GM12878 (cell line): ENCODE measurements around the gene SERTM2. TPM values are rescaled to one million over a fixed set of nuclear protein-coding genes. Genes with fewer than 3 reads are reported as not detected.

Source experiments
- ATAC-seq: fragments of 200-7000 bp; cut with Tn5 transposase; 3 replicates; pipeline ENCODE4 v1.9.1; 2020; ENCODE audit warnings: mild to moderate bottlenecking, moderate library complexity
- BruUV-seq: library from RNA; stranded (reverse); fragments of 400-500 nt; replicated peaks from 2 replicates; lab custom pipeline; 2021; lab: Mats Ljungman, UMichigan
- CTCF ChIA-PET: fragments of 300-600 bp; sonication (Branson Sonifier 250); formaldehyde crosslinking; extraction: SDS; loops from one replicate; lab custom pipeline; 2021; ENCODE audit warnings: inconsistent platforms; lab: Yijun Ruan, JAX
- POLR2A ChIA-PET: fragments of 350-600 bp; formaldehyde crosslinking; extraction: SDS; loops from one replicate; lab custom pipeline; 2021; ENCODE audit warnings: inconsistent platforms; lab: Charles Lee
- RAD21 ChIA-PET: fragments of 300-600 bp; sonication (Branson Sonifier 250); formaldehyde crosslinking; loops from one replicate; lab custom pipeline; 2023; ENCODE audit warnings: antibody characterized with exemption; ENCODE audit not compliant: unreplicated experiment; lab: Charles Lee
- SMC1A ChIA-PET: fragments of 300-600 bp; sonication (Branson Sonifier 250); formaldehyde crosslinking; loops from one replicate; lab custom pipeline; 2023; ENCODE audit not compliant: unreplicated experiment, uncharacterized antibody; lab: Charles Lee
- DNase-seq: peaks from one replicate; pipeline ENCODE4 v3.0.0-alpha.2; 2011; ENCODE audit warnings: low read depth, low spot score
- FAIRE-seq: peaks from 3 replicates; lab custom pipeline; 2011; peaks lifted over from hg19 to GRCh38; lab: Jason Lieb, UNC
- H2AFZ ChIP-seq: 2 replicates; pipeline ENCODE4 v1.6.0; 2011; ENCODE audit warnings: low read depth, low read length, control low read depth; ENCODE audit not compliant: control insufficient read depth
- H3K27ac ChIP-seq: 2 replicates; pipeline ENCODE4 v1.5.1; 2011; ENCODE audit warnings: control low read depth; ENCODE audit not compliant: control insufficient read depth, insufficient read depth
- H3K27me3 ChIP-seq, 2 experiments: replicated peaks in 1 of 2; 2 replicates each; pipeline versions ENCODE4 v1.6.0 to v1.6.1; 2011; ENCODE audit warnings: low read length in 1 of 2; ENCODE audit not compliant: control insufficient read depth in 2 of 2, insufficient read depth in 2 of 2
- H3K36me3 ChIP-seq, 2 experiments: 2 replicates each; pipeline ENCODE4 v1.5.1; 2011; ENCODE audit warnings: low read length in 1 of 2; ENCODE audit not compliant: control insufficient read depth in 2 of 2, insufficient read depth in 2 of 2
- H3K4me1 ChIP-seq: 2 replicates; pipeline ENCODE4 v1.6.1; 2011; ENCODE audit warnings: mild to moderate bottlenecking, low read length, moderate library complexity, mixed read lengths; ENCODE audit not compliant: control insufficient read depth, insufficient read depth
- H3K4me2 ChIP-seq: 2 replicates; pipeline ENCODE4 v1.6.0; 2011; ENCODE audit warnings: control low read depth; ENCODE audit not compliant: control insufficient read depth, insufficient read depth
- H3K4me3 ChIP-seq: fragments of 200-600 bp; sonication (generic); 2 replicates; pipeline ENCODE4 v1.5.1; 2016
- H3K79me2 ChIP-seq: 2 replicates; pipeline ENCODE4 v1.6.0; 2011; ENCODE audit warnings: low read length; ENCODE audit not compliant: control insufficient read depth, insufficient read depth
- H3K9ac ChIP-seq: 2 replicates; pipeline ENCODE4 v1.8.0; 2011; ENCODE audit warnings: low read length, control low read depth, mixed read lengths; ENCODE audit not compliant: control insufficient read depth, insufficient read depth
- H3K9me3 ChIP-seq: replicated peaks from 3 replicates; pipeline ENCODE4 v1.5.1; 2011; ENCODE audit warnings: mild to moderate bottlenecking, low read length; ENCODE audit not compliant: control insufficient read depth, insufficient read depth
- H4K20me1 ChIP-seq: 2 replicates; pipeline ENCODE4 v1.6.0; 2011; ENCODE audit not compliant: control insufficient read depth, insufficient read depth
- CTCF ChIP-seq, 3 experiments: IDR thresholded peaks in 2 of 3; conservative IDR thresholded peaks in 1 of 3; 2 replicates each; pipeline ENCODE4 v1.5.1; 2011; ENCODE audit warnings: low read depth in 3 of 3, low read length in 3 of 3, mild to moderate bottlenecking in 3 of 3, control low read depth in 2 of 3, moderate library complexity in 2 of 3, inconsistent platforms in 1 of 3, mixed read lengths in 1 of 3; ENCODE audit not compliant: control insufficient read depth in 2 of 3, insufficient read depth in 1 of 3; ENCODE audit errors: extremely low read depth in 1 of 3
- EZH2 ChIP-seq: IDR thresholded peaks from 2 replicates; pipeline ENCODE4 v1.6.1; 2012; ENCODE audit warnings: low read depth, mild to moderate bottlenecking, control low read depth, inconsistent platforms, low read length, borderline replicate concordance; ENCODE audit not compliant: control insufficient read depth
- RELA ChIP-seq: fragments of 450-650 bp; IDR thresholded peaks from 2 replicates; pipeline ENCODE4 v1.8.0; 2014; ENCODE audit warnings: borderline replicate concordance; ENCODE audit not compliant: partially characterized antibody
- WGBS: methylation state at CpG from one replicate; pipeline ENCODE4 v1.1.6; 2016; ENCODE audit warnings: low lambda C conversion rate; ENCODE audit not compliant: insufficient replicate concordance, insufficient coverage; ENCODE audit errors: missing lambda C conversion rate; 5-methylcytosine and 5-hydroxymethylcytosine counted together
- in situ Hi-C: fragments of 300-500 bp; cut with MboI; formaldehyde crosslinking; loops from 9 replicates; pipeline ENCODE4 v1.14.3; 2018; ENCODE audit warnings: mixed read lengths
- intact Hi-C: fragments of 100-400 bp; cut with micrococcal nuclease; formaldehyde crosslinking; loops from one replicate; pipeline ENCODE4 v1.14.2; 2022; ENCODE audit not compliant: unreplicated experiment
- polyA plus RNA-seq, 11 experiments: library from polyadenylated mRNA; depleted of rRNA in 4 of 11; unstranded in 6 of 11; stranded (reverse) in 5 of 11; fragments of >200 nt; fragmentation: Nextera tagmentation in 4 of 11; fragmentation: Illumina TruSeq in 1 of 11; extraction: Ambion mirVana in 4 of 11; extraction: Trizol in 1 of 11; gene quantifications; 1 replicate in 1 of 11; 2 replicates in 10 of 11; pipeline versions ENCODE4 v1.2.1 to v1.2.3, GENCODE V29; 2011 to 2016; ENCODE audit warnings: inconsistent platforms in 2 of 11, missing spikeins in 2 of 11, low read depth in 1 of 11
- total RNA-seq, 4 experiments: library from RNA; depleted of rRNA in 3 of 4; stranded (reverse); fragments of >200 nt in 3 of 4; fragmentation: Illumina TruSeq in 1 of 4; extraction: Trizol in 1 of 4; gene quantifications; 2 replicates each; pipeline versions ENCODE4 v1.2.1 to v1.2.3, GENCODE V29; 2013 to 2021

Gene SERTM2
- total and polyA plus RNA-seq, 10 of the 15 experiments (the other 5 are each of a cell fraction or from before 2014, with no cell fraction given), result not detected

- H3K27ac ChIP-seq, result no peak overlapping the region
- RAD21 ChIA-PET, result no interaction called here
- intact Hi-C loops, result no loop called here
- no peak for DNase-seq
- H4K20me1 ChIP-seq, result no peaks in the 10 kb centered on the region
- no peaks in the 10 kb centered on the region for H3K36me3 ChIP-seq
- no peaks in the 10 kb centered on the region for H3K4me1 ChIP-seq
- no peaks in the 10 kb centered on the region for H3K79me2 ChIP-seq
- no TSS peak for BruUV-seq
- SMC1A ChIA-PET, result no interaction called here
- H3K9me3 ChIP-seq, result no peaks in the 10 kb centered on the region
- no peak for ATAC-seq
- POLR2A ChIA-PET, result no interaction called here
- H2AFZ ChIP-seq, result no peak overlapping the region
- TF ChIP-seq CTCF (IDR thresholded peaks at IDR 0.05 in 2 of 3, conservative IDR thresholded peaks at IDR 0.05 in 1 of 3; ENCODE audit: control insufficient read depth in 2 of 3, extremely low read depth in 1 of 3, insufficient read depth in 1 of 3, low read depth in 3 of 3, low read length in 3 of 3) (peak; percentile 6 to 21 (median 8); a peak in 1 of 6 replicates), RELA (no peak)
- WGBS, result 66% methylated on average over 4 of the region's 4 CpGs
- CTCF ChIA-PET, result no interaction called here
- no peak overlapping the region for H3K4me2 ChIP-seq
- H3K9ac ChIP-seq, result no peak overlapping the region
- H3K4me3 ChIP-seq, result no peak overlapping the region
- FAIRE-seq, result no peak
- H3K27me3 ChIP-seq, result no peaks in the 10 kb centered on the region
- in situ Hi-C loops, result no loop called here
Observed at GRCh38 chrX:111568354-111568753, 56.9 kb downstream of the SERTM2 start.

GRCh38 chrX:111568817-111569216 is 57.4 kb downstream of the SERTM2 start:
- H3K36me3 ChIP-seq, result no peaks in the 10 kb centered on the region
- ATAC-seq, result no peak
- no peaks in the 10 kb centered on the region for H3K4me1 ChIP-seq
- intact Hi-C loops (no loop called here), in situ Hi-C loops (no loop called here)
- CTCF ChIA-PET, result interaction anchor here (0.7 kb wide), 1 partner anchor 429 kb away, joined by 3 read pairs; no protein-coding TSS in a partner anchor
- H3K27ac ChIP-seq, result no peak overlapping the region
- no peaks in the 10 kb centered on the region for H3K27me3 ChIP-seq
- no peaks in the 10 kb centered on the region for H4K20me1 ChIP-seq
- DNase-seq, result no peak
- no peak for FAIRE-seq
- no TSS peak for BruUV-seq
- no peak overlapping the region for H3K4me3 ChIP-seq
- SMC1A ChIA-PET, result no interaction called here
- H3K4me2 ChIP-seq, result no peak overlapping the region
- no peaks in the 10 kb centered on the region for H3K79me2 ChIP-seq
- RAD21 ChIA-PET, result no interaction called here
- POLR2A ChIA-PET, result no interaction called here
- 0% methylated on average over 1 of the region's 1 CpG for WGBS
- H2AFZ ChIP-seq, result no peak overlapping the region
- no peaks in the 10 kb centered on the region for H3K9me3 ChIP-seq
- no peak overlapping the region for H3K9ac ChIP-seq
- TF ChIP-seq EZH2, result no peak

Other genes starting within 250 kb of the SERTM2 start
- not detected in 2 replicates for gene CAPN6, start 241.2 kb upstream of the SERTM2 start, total RNA-seq (2014; rRNA removed)
- gene CAPN6, start 241.2 kb upstream of the SERTM2 start, total RNA-seq (2014; rRNA removed; fragmentation: Illumina TruSeq; extraction: Trizol), result not detected in 2 replicates
- not detected in 2 replicates for gene CAPN6, start 241.2 kb upstream of the SERTM2 start, total RNA-seq (2021)
- not detected in 2 replicates for gene CAPN6, start 241.2 kb upstream of the SERTM2 start, polyA plus RNA-seq (2011; rRNA removed)
- not detected in 2 replicates for gene CAPN6, start 241.2 kb upstream of the SERTM2 start, polyA plus RNA-seq (2014; fragmentation: Illumina TruSeq; extraction: Trizol)
- gene CAPN6, start 241.2 kb upstream of the SERTM2 start, polyA plus RNA-seq (2014; fragmentation: Nextera tagmentation; extraction: Ambion mirVana), result not detected
- gene CAPN6, start 241.2 kb upstream of the SERTM2 start, polyA plus RNA-seq (2014; rRNA removed), result 0.01 TPM in 1 of 2 replicates, not detected in the other
- gene CAPN6, start 241.2 kb upstream of the SERTM2 start, polyA plus RNA-seq (2016; fragmentation: Nextera tagmentation; extraction: Ambion mirVana), result not detected
- gene DCX, start 99.5 kb upstream of the SERTM2 start, total RNA-seq (2014; rRNA removed), result not detected in 2 replicates
- not detected in 2 replicates for gene DCX, start 99.5 kb upstream of the SERTM2 start, total RNA-seq (2014; rRNA removed; fragmentation: Illumina TruSeq; extraction: Trizol)
- gene DCX, start 99.5 kb upstream of the SERTM2 start, total RNA-seq (2021), result not detected in 2 replicates
- not detected in 2 replicates for gene DCX, start 99.5 kb upstream of the SERTM2 start, polyA plus RNA-seq (2011; rRNA removed)
- gene DCX, start 99.5 kb upstream of the SERTM2 start, polyA plus RNA-seq (2014; fragmentation: Illumina TruSeq; extraction: Trizol), result not detected in 2 replicates
- under 1 TPM in 1 of 2 experiments, not detected in 1; under 0.01 TPM for gene DCX, start 99.5 kb upstream of the SERTM2 start, polyA plus RNA-seq (2014; fragmentation: Nextera tagmentation; extraction: Ambion mirVana)
- not detected in 2 replicates for gene DCX, start 99.5 kb upstream of the SERTM2 start, polyA plus RNA-seq (2014; rRNA removed)
- not detected for gene DCX, start 99.5 kb upstream of the SERTM2 start, polyA plus RNA-seq (2016; fragmentation: Nextera tagmentation; extraction: Ambion mirVana)
- gene ALG13, start 169.5 kb downstream of the SERTM2 start, total RNA-seq (2014; rRNA removed), result 45.0 and 47.8 TPM in 2 replicates
- 44.3 and 46.0 TPM in 2 replicates for gene ALG13, start 169.5 kb downstream of the SERTM2 start, total RNA-seq (2014; rRNA removed; fragmentation: Illumina TruSeq; extraction: Trizol)
- gene ALG13, start 169.5 kb downstream of the SERTM2 start, total RNA-seq (2021), result 30.5 and 32.9 TPM in 2 replicates
- 119 and 133 TPM in 2 replicates for gene ALG13, start 169.5 kb downstream of the SERTM2 start, polyA plus RNA-seq (2011; rRNA removed)
- gene ALG13, start 169.5 kb downstream of the SERTM2 start, polyA plus RNA-seq (2014; fragmentation: Illumina TruSeq; extraction: Trizol), result 86.4 and 117 TPM in 2 replicates
- gene ALG13, start 169.5 kb downstream of the SERTM2 start, polyA plus RNA-seq (2014; fragmentation: Nextera tagmentation; extraction: Ambion mirVana), result 10 to 100 TPM; 52.2 to 54.1 TPM
- 50.4 and 57.5 TPM in 2 replicates for gene ALG13, start 169.5 kb downstream of the SERTM2 start, polyA plus RNA-seq (2014; rRNA removed)
- 10 to 100 TPM; 46.3 to 51.9 TPM for gene ALG13, start 169.5 kb downstream of the SERTM2 start, polyA plus RNA-seq (2016; fragmentation: Nextera tagmentation; extraction: Ambion mirVana)